NCI-H146 (cell line): ENCODE data around the gene IPO13.
A peak's percentile ranks its signal among the peaks of the same experiment; 100 is the strongest.

Source experiments
- DNase-seq: peaks from one replicate; lab custom pipeline; 2025; lab: John Stamatoyannopoulos, UW

The IPO13 gene

DNA sequence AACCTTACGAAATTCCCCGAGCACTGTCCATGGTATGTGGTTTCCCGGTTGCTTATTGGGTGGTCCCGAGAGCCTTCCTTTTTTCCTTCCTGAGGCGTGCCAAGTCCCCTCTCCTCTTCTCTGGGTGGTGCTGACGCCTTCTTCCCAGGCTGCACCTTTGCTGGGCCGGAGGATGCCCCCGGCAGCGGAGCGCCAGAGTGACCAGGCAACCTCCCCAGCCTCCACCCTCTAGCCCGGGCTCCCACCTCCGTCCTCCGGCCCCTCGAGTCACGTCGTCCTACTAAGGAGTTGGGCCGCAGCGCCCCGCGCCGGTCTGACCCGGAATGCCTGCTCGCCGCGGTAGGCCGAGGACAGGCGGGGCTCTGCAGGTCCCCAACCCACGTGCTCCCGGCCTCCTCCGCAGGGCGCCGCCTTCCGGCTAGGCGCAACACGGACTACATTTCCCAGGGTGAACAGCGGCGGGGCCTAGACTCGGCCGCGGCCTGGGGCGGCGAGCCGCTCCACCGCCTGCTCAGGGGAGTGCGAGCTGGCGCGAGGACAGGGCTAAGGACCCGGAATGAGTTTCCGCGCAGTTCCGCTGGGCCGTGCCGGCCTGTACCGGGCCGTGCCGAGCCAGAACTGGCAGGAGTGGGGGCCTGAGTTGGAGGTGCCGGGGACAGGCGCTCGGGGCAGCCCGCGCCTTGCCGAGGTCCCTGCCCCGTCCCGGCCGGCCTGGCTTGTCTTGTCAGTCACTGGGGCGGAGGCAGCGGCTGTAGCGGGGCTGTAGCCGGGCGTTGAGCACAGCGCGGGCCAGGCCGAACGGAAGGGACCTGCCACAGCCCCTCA is at the start of gene IPO13:
Gene IPO13 (plus strand): TSS at position 715 of the 825 bp plus-strand sequence. CDS start 651 bp downstream, outside the sequence.
- DNase-seq = peak; percentile 89

GRCh38 chr1:43898981-43899380 is 47.8 kb upstream of the IPO13 start:
- DNase-seq = no peak

DNA sequence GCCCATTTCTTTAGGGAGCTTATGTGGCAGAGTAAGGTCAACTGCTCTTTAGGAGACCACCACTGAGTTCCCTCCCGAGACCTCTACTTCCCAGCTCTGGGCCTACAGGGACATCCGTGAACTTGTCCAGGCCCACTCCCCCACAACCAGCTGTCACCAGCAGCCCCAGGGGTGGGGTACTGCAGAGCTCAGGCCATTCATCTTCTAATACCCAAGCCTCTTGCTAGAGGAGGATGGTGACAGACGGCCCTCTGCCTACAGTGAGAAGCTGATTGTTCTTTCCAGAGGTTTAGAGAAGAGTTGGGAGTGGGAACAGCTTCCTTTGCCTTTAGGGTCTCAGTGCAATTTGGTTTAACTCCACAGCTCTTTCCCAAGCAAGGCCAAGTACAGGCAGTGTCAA is 46.4 kb upstream of the IPO13 start:
- no peak for DNase-seq

- DNase-seq = no peak
Measured at GRCh38 chr1:43901196-43901961, 45.4 kb upstream of the IPO13 start.

- DNase-seq = no peak
Measured at GRCh38 chr1:43902058-43902831, 44.5 kb upstream of the IPO13 start.

GRCh38 chr1:43904660-43905551 is 41.8 kb upstream of the IPO13 start:
- DNase-seq = no peak

GRCh38 chr1:43908226-43908625 is 38.5 kb upstream of the IPO13 start:
- no peak for DNase-seq

DNA sequence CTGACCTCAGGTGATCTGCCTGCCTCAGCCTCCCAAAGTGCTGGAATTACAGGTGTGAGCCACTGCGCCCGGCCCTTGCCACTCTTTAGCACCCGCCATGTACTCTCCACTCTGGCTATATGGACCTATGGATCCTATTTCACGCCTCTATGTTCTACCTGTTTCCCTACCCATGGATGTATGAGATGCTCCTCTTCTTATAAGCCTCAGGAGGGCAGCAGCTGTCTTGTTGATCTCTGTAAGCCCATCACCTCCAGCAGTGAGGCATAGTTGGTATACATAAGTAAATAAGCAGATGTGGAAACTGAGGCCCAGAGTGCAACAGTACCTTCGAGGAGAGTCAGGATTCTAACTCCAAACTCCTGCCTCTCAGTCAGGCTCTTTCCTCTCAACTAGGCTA is 37.9 kb upstream of the IPO13 start:
- DNase-seq = no peak

- DNase-seq = no peak
Measured at GRCh38 chr1:43910343-43910742, 36.4 kb upstream of the IPO13 start.

DNA sequence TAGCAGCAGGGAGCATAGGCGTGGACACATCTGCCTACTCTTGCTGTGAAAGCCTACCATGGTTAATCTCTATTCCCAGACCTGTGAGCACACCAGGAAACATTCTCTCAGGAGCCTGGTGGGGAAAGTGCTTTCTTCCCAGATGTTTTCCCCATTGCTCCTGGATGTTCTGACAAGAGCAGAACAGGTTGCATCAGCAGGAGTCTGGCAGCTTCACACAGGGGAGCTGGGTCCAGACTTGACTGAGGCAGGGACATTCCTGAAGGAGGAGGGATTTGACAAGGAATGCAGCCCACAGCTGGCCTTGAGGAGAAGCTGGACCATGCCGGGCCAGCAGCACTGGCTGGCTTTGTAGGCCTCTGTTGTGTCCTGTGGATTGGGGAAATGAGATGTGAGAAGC is 34.1 kb upstream of the IPO13 start:
- no peak for DNase-seq

- DNase-seq = no peak
Measured at GRCh38 chr1:43913051-43913501, 33.7 kb upstream of the IPO13 start.

DNA sequence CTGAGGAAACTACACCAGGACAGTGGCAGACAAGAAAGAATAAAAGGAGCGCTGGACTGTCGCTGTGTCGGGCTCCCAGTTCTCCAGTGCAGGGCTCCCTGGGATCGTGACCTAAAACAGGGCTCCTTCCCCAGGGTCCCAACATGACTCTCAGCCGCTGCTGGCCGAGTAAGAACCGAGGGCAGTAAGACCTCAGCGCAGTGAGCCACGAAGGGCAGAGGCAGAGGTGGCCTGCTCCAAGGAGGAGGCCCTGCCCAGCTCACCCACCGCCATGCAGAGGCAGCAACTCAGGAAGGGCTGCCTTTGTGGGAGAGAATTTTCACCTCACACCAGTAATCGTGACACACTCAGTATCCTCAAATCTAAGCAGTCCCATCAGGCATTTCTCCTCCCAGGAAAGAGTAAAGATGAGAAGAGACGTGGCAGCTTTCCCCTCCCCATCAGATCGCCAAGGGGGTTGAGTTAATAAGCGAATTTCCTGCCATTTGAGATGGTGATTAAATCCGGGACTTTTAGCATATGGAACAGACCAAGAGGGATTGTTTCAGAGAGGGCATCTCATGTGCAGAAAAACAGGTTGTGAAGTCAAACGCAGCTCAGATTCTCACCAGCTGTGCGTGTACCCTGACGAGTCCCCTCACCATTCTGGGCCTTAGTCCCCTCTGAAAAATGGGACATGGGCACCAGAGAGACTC is 32.9 kb upstream of the IPO13 start:
- DNase-seq = no peak

DNA sequence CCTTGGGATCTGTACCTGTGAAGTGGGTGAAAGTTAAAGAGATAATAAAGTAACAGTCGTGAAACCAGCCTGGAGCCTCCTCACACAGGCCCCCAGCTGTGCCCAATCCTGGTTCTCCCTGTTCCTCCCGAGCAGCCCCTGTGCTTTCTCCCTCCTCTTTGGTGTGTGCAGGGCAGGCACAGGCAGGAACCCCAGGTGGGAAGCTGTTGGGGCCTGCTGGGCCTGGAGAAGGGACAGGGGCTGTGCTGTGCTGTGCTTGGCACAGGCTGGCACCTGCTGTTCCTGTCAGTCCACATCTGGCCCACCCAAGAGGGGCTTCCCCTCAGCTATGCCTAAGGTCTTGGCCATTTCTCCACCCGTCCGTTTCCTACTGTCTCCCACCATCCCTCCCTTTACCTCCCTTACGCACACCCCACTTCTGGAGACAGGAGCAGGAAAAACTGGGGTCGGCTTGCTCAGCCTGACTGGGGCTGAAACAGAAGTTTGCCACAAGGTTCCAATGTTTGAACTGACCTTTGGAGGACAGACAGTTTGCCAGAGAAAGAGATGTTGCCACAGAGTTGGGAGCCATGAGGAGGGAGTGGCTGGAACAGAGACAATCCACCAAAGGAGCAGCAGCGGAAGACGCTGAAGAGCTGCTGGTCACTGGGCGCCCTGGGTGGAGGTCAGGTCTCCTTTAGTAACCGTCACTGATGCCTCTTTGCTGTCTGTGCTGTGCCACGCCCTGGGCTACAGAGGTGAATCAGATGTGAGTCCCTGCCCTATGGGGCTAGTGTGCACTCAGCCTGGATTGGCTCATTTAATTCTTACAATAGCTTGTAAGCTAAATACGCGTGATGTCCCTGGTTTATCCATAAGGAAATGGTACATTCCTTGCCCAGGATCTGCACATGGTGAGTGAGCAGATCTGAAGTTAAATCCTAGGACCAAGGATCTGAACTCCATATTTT is 31.9 kb upstream of the IPO13 start:
- DNase-seq = no peak

GRCh38 chr1:43919906-43920305 is 26.8 kb upstream of the IPO13 start:
- no peak for DNase-seq

GRCh38 chr1:43921022-43921421 is 25.7 kb upstream of the IPO13 start:
- DNase-seq = no peak

DNA sequence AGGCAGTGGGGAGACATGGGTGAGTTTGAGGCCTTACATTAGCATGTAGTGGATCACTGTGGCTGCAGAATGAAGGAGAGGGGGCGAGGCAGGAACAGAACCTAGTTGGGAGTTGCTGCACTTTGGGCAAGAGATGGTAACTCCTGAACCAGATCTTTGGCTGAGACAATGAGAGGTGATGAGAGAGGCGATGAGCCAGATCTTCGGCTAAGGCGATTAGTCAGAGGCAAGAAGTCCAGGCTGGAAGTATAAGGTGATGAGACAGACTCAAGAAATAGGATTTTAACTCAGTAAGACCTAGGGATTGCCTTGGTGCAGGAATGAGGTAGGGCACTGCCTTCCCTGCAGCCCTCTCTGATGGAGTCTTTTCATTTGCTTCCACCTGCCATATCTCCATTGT is 22.2 kb upstream of the IPO13 start:
- DNase-seq = no peak

- no peak for DNase-seq
Measured at GRCh38 chr1:43925846-43926245, 20.9 kb upstream of the IPO13 start.

DNA sequence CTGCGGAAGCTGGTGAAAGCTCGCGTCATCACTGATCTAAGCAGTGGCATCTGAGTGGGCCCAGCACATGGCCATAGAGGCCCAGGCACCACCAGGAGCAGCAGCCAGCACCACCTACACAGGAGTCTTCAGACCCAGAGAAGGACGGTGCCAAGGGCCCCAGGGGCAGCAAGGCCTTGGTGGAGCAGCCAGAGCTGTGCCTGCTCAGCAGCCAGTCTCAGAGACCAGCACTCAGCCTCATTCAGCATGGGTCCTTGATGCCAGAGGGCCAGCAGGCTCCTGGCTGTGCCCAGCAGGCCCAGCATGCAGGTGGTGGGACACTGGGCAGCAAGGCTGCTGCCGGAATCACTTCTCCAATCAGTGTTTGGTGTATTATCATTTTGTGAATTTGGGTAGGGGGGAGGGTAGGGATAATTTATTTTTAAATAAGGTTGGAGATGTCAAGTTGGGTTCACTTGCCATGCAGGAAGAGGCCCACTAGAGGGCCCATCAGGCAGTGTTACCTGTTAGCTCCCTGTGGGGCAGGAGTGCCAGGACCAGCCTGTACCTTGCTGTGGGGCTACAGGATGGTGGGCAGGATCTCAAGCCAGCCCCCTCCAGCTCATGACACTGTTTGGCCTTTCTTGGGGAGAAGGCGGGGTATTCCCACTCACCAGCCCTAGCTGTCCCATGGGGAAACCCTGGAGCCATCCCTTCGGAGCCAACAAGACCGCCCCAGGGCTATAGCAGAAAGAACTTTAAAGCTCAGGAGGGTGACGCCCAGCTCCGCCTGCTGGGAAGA is 16.4 kb upstream of the IPO13 start:
- DNase-seq = peak; percentile 3

GRCh38 chr1:43930949-43931275 is 15.8 kb upstream of the IPO13 start:
- DNase-seq = no peak
